GM12878 (cell line): Measurements from ENCODE around the gene ARHGAP6. TPM values are rescaled to one million over a fixed set of nuclear protein-coding genes. Genes with fewer than 3 reads are reported as not detected.

Source experiments
- ATAC-seq: fragments of 200-7000 bp; cut with Tn5 transposase; 3 replicates; pipeline ENCODE4 v1.9.1; 2020; ENCODE audit warnings: mild to moderate bottlenecking, moderate library complexity
- BruUV-seq: library from RNA; stranded (reverse); fragments of 400-500 nt; replicated peaks from 2 replicates; lab custom pipeline; 2021; lab: Mats Ljungman, UMichigan
- CTCF ChIA-PET: fragments of 300-600 bp; sonication (Branson Sonifier 250); formaldehyde crosslinking; extraction: SDS; loops from one replicate; lab custom pipeline; 2021; ENCODE audit warnings: inconsistent platforms; lab: Yijun Ruan, JAX
- POLR2A ChIA-PET: fragments of 350-600 bp; formaldehyde crosslinking; extraction: SDS; loops from one replicate; lab custom pipeline; 2021; ENCODE audit warnings: inconsistent platforms; lab: Charles Lee
- RAD21 ChIA-PET: fragments of 300-600 bp; sonication (Branson Sonifier 250); formaldehyde crosslinking; loops from one replicate; lab custom pipeline; 2023; ENCODE audit warnings: antibody characterized with exemption; ENCODE audit not compliant: unreplicated experiment; lab: Charles Lee
- SMC1A ChIA-PET: fragments of 300-600 bp; sonication (Branson Sonifier 250); formaldehyde crosslinking; loops from one replicate; lab custom pipeline; 2023; ENCODE audit not compliant: unreplicated experiment, uncharacterized antibody; lab: Charles Lee
- DNase-seq: peaks from one replicate; pipeline ENCODE4 v3.0.0-alpha.2; 2011; ENCODE audit warnings: low read depth, low spot score
- FAIRE-seq: peaks from 3 replicates; lab custom pipeline; 2011; peaks lifted over from hg19 to GRCh38; lab: Jason Lieb, UNC
- H2AFZ ChIP-seq: 2 replicates; pipeline ENCODE4 v1.6.0; 2011; ENCODE audit warnings: low read depth, low read length, control low read depth; ENCODE audit not compliant: control insufficient read depth
- H3K27ac ChIP-seq: 2 replicates; pipeline ENCODE4 v1.5.1; 2011; ENCODE audit warnings: control low read depth; ENCODE audit not compliant: control insufficient read depth, insufficient read depth
- H3K27me3 ChIP-seq, 2 experiments: replicated peaks in 1 of 2; 2 replicates each; pipeline versions ENCODE4 v1.6.0 to v1.6.1; 2011; ENCODE audit warnings: low read length in 1 of 2; ENCODE audit not compliant: control insufficient read depth in 2 of 2, insufficient read depth in 2 of 2
- H3K36me3 ChIP-seq, 2 experiments: 2 replicates each; pipeline ENCODE4 v1.5.1; 2011; ENCODE audit warnings: low read length in 1 of 2; ENCODE audit not compliant: control insufficient read depth in 2 of 2, insufficient read depth in 2 of 2
- H3K4me1 ChIP-seq: 2 replicates; pipeline ENCODE4 v1.6.1; 2011; ENCODE audit warnings: mild to moderate bottlenecking, low read length, moderate library complexity, mixed read lengths; ENCODE audit not compliant: control insufficient read depth, insufficient read depth
- H3K4me2 ChIP-seq: 2 replicates; pipeline ENCODE4 v1.6.0; 2011; ENCODE audit warnings: control low read depth; ENCODE audit not compliant: control insufficient read depth, insufficient read depth
- H3K4me3 ChIP-seq: fragments of 200-600 bp; sonication (generic); 2 replicates; pipeline ENCODE4 v1.5.1; 2016
- H3K79me2 ChIP-seq: 2 replicates; pipeline ENCODE4 v1.6.0; 2011; ENCODE audit warnings: low read length; ENCODE audit not compliant: control insufficient read depth, insufficient read depth
- H3K9ac ChIP-seq: 2 replicates; pipeline ENCODE4 v1.8.0; 2011; ENCODE audit warnings: low read length, control low read depth, mixed read lengths; ENCODE audit not compliant: control insufficient read depth, insufficient read depth
- H3K9me3 ChIP-seq: replicated peaks from 3 replicates; pipeline ENCODE4 v1.5.1; 2011; ENCODE audit warnings: mild to moderate bottlenecking, low read length; ENCODE audit not compliant: control insufficient read depth, insufficient read depth
- H4K20me1 ChIP-seq: 2 replicates; pipeline ENCODE4 v1.6.0; 2011; ENCODE audit not compliant: control insufficient read depth, insufficient read depth
- BACH1 ChIP-seq: fragments of 450-650 bp; IDR thresholded peaks from 2 replicates; pipeline ENCODE4 v1.6.1; 2017; ENCODE audit warnings: mild to moderate bottlenecking, borderline replicate concordance
- BMI1 ChIP-seq: fragments of 450-650 bp; IDR thresholded peaks from 2 replicates; pipeline ENCODE4 v1.6.1; 2016; ENCODE audit warnings: mild to moderate bottlenecking, moderate library complexity, borderline replicate concordance
- CHD2 ChIP-seq: IDR thresholded peaks from 2 replicates; pipeline ENCODE4 v1.6.1; 2011; ENCODE audit warnings: low read depth, low read length, improper control_type of control experiment, borderline replicate concordance
- CREB1 ChIP-seq: IDR thresholded peaks from 2 replicates; pipeline ENCODE4 v1.6.1; 2012; ENCODE audit warnings: low read depth, mild to moderate bottlenecking, inconsistent platforms
- ELK1 ChIP-seq: IDR thresholded peaks from 2 replicates; pipeline ENCODE4 v1.6.1; 2012; ENCODE audit warnings: low read depth, low read length, improper control_type of control experiment
- ETV6 ChIP-seq, 2 experiments: fragments of 450-650 bp in 1 of 2; IDR thresholded peaks in 1 of 2; conservative IDR thresholded peaks in 1 of 2; 2 replicates each; pipeline ENCODE4 v1.6.1; 2014; ENCODE audit warnings: antibody characterized with exemption in 1 of 2, borderline replicate concordance in 1 of 2, low read depth in 1 of 2, mild to moderate bottlenecking in 1 of 2, moderate library complexity in 1 of 2
- HDGF ChIP-seq: fragments of 450-650 bp; IDR thresholded peaks from 2 replicates; pipeline ENCODE4 v1.6.1; 2016; ENCODE audit warnings: antibody characterized with exemption
- IRF4 ChIP-seq: IDR thresholded peaks from 2 replicates; pipeline ENCODE4 v1.6.1; 2011; ENCODE audit warnings: low read depth, low read length
- JUND ChIP-seq: IDR thresholded peaks from 2 replicates; pipeline ENCODE4 v1.6.1; 2012; ENCODE audit warnings: low read depth, mild to moderate bottlenecking, low read length, improper control_type of control experiment, moderate library complexity
- MEF2A ChIP-seq: IDR thresholded peaks from 2 replicates; pipeline ENCODE4 v1.6.1; 2011; ENCODE audit warnings: low read depth, mild to moderate bottlenecking, low read length, moderate library complexity; ENCODE audit not compliant: insufficient read depth
- MEF2B ChIP-seq: fragments of 450-650 bp; IDR thresholded peaks from 2 replicates; pipeline ENCODE4 v1.6.1; 2018; ENCODE audit warnings: mild to moderate bottlenecking, moderate library complexity; ENCODE audit not compliant: partially characterized antibody, poor library complexity, severe bottlenecking
- RCOR1 ChIP-seq: conservative IDR thresholded peaks from 2 replicates; pipeline ENCODE4 v1.6.1; 2012; ENCODE audit warnings: low read depth, low read length, improper control_type of control experiment
- SMAD5 ChIP-seq: IDR thresholded peaks from 2 replicates; pipeline ENCODE4 v1.6.1; 2016; ENCODE audit warnings: antibody characterized with exemption, low read depth
- SRF ChIP-seq, 2 experiments: IDR thresholded peaks; 2 replicates each; pipeline ENCODE4 v1.6.1; 2011; ENCODE audit warnings: low read depth in 2 of 2, low read length in 2 of 2, mild to moderate bottlenecking in 1 of 2, moderate library complexity in 1 of 2
- TARDBP ChIP-seq: IDR thresholded peaks from 2 replicates; pipeline ENCODE4 v1.6.1; 2016; ENCODE audit warnings: borderline replicate concordance
- ZNF274 ChIP-seq: IDR thresholded peaks from one replicate; pipeline ENCODE4 v1.8.0; 2011; ENCODE audit not compliant: insufficient read length, insufficient read depth
- WGBS: methylation state at CpG from one replicate; pipeline ENCODE4 v1.1.6; 2016; ENCODE audit warnings: low lambda C conversion rate; ENCODE audit not compliant: insufficient replicate concordance, insufficient coverage; ENCODE audit errors: missing lambda C conversion rate; 5-methylcytosine and 5-hydroxymethylcytosine counted together
- in situ Hi-C: fragments of 300-500 bp; cut with MboI; formaldehyde crosslinking; loops from 9 replicates; pipeline ENCODE4 v1.14.3; 2018; ENCODE audit warnings: mixed read lengths
- intact Hi-C: fragments of 100-400 bp; cut with micrococcal nuclease; formaldehyde crosslinking; loops from one replicate; pipeline ENCODE4 v1.14.2; 2022; ENCODE audit not compliant: unreplicated experiment
- polyA plus RNA-seq, 11 experiments: library from polyadenylated mRNA; depleted of rRNA in 4 of 11; unstranded in 6 of 11; stranded (reverse) in 5 of 11; fragments of >200 nt; fragmentation: Nextera tagmentation in 4 of 11; fragmentation: Illumina TruSeq in 1 of 11; extraction: Ambion mirVana in 4 of 11; extraction: Trizol in 1 of 11; gene quantifications; 1 replicate in 1 of 11; 2 replicates in 10 of 11; pipeline versions ENCODE4 v1.2.1 to v1.2.3, GENCODE V29; 2011 to 2016; ENCODE audit warnings: inconsistent platforms in 2 of 11, missing spikeins in 2 of 11, low read depth in 1 of 11
- total RNA-seq, 4 experiments: library from RNA; depleted of rRNA in 3 of 4; stranded (reverse); fragments of >200 nt in 3 of 4; fragmentation: Illumina TruSeq in 1 of 4; extraction: Trizol in 1 of 4; gene quantifications; 2 replicates each; pipeline versions ENCODE4 v1.2.1 to v1.2.3, GENCODE V29; 2013 to 2021

ARHGAP6 gene
- total and polyA plus RNA-seq, 10 of the 15 experiments (the other 5 are each of a cell fraction or from before 2014, with no cell fraction given) = 0.20 to 1.8 (median 0.76) TPM

- RAD21 ChIA-PET = no interaction called here
- ATAC-seq = no peak
- SMC1A ChIA-PET = interaction anchor here (1.3 kb wide), 1 partner anchor 12 kb away, joined by 3 read pairs; no protein-coding TSS in a partner anchor
- Histone ChIP-seq H2AFZ (no peak overlapping the region), H3K9me3 (no peaks in the 10 kb centered on the region)
- no peak for DNase-seq
- CTCF ChIA-PET = no interaction called here
- no TSS peak for BruUV-seq
- no peak for TF ChIP-seq MEF2B
- no peak for TF ChIP-seq CREB1
- TF ChIP-seq RCOR1 = no peak
- no peak for TF ChIP-seq HDGF
- TF ChIP-seq BMI1 = no peak
- TF ChIP-seq, all 136 proteins: peak for 0
- intact Hi-C loops (no loop called here), in situ Hi-C loops (no loop called here)
- H3K27me3 ChIP-seq = no peaks in the 10 kb centered on the region
- WGBS = 0% methylated on average over 1 of the region's 1 CpG
- no peak overlapping the region for H3K9ac ChIP-seq
- H3K4me2 ChIP-seq = no peak overlapping the region
- no peak for FAIRE-seq
- H4K20me1 ChIP-seq = no peaks in the 10 kb centered on the region
- H3K4me1 ChIP-seq = no peaks in the 10 kb centered on the region
- no peaks in the 10 kb centered on the region for H3K79me2 ChIP-seq
- POLR2A ChIA-PET = no interaction called here
- H3K36me3 ChIP-seq = no peaks in the 10 kb centered on the region
- no peak overlapping the region for H3K27ac ChIP-seq
- no peak overlapping the region for H3K4me3 ChIP-seq
These were observed 360.1 kb downstream of the ARHGAP6 start for GRCh38 chrX:11305641-11306040.

GRCh38 chrX:11304829-11305228 lies 360.9 kb downstream of the ARHGAP6 start:
- WGBS = 53% methylated on average over 6 of the region's 6 CpGs
- H2AFZ ChIP-seq = no peak overlapping the region
- H3K79me2 ChIP-seq = no peaks in the 10 kb centered on the region
- in situ Hi-C loops = no loop called here
- H3K9me3 ChIP-seq = no peaks in the 10 kb centered on the region
- SMC1A ChIA-PET = no interaction called here
- H3K4me3 ChIP-seq = no peak overlapping the region
- H3K27me3 ChIP-seq = no peaks in the 10 kb centered on the region
- no peak overlapping the region for H3K4me2 ChIP-seq
- ATAC-seq (no peak), DNase-seq (no peak), FAIRE-seq (no peak)
- CTCF ChIA-PET = no interaction called here
- no peaks in the 10 kb centered on the region for H3K36me3 ChIP-seq
- H3K4me1 ChIP-seq = no peaks in the 10 kb centered on the region
- RAD21 ChIA-PET = no interaction called here
- no peaks in the 10 kb centered on the region for H4K20me1 ChIP-seq
- intact Hi-C loops = no loop called here
- no peak overlapping the region for H3K27ac ChIP-seq
- BruUV-seq = no TSS peak
- H3K9ac ChIP-seq = no peak overlapping the region
- POLR2A ChIA-PET = no interaction called here
- TF ChIP-seq JUND (no peak), ZNF274 (no peak), IRF4 (no peak), CHD2 (no peak), SRF (IDR thresholded peaks at IDR 0.05; ENCODE audit: low read depth in 2 of 2, low read length in 2 of 2) (no peak), SMAD5 (no peak), TARDBP (no peak), BACH1 (no peak), ELK1 (no peak), MEF2A (no peak), ETV6 (conservative IDR thresholded peaks at IDR 0.05 in 1 of 2, IDR thresholded peaks at IDR 0.05 in 1 of 2; ENCODE audit: borderline replicate concordance in 1 of 2, low read depth in 1 of 2) (no peak)
